Hepatocyte (in vitro differentiated cells): ENCODE data around the gene SLC7A10.

Source experiments
- EZH2 ChIP-seq: fragments of 200-600 bp; sonication (generic); IDR thresholded peaks from 2 replicates; pipeline ENCODE4 v1.6.1; 2016; ENCODE audit warnings: antibody characterized with exemption, mild to moderate bottlenecking, borderline replicate concordance
- EZH2phosphoT487 ChIP-seq: fragments of 200-600 bp; sonication (generic); IDR thresholded peaks from one replicate; pipeline ENCODE4 v1.6.1; 2018; ENCODE audit warnings: antibody characterized with exemption, mild to moderate bottlenecking, low read depth, moderate library complexity; ENCODE audit not compliant: unreplicated experiment, severe bottlenecking
- TF ChIP-seq, protein P1 (sequence below): fragments of 200-600 bp; sonication (generic); IDR thresholded peaks from 2 replicates; pipeline ENCODE4 v1.5.1; 2016; ENCODE audit warnings: antibody characterized with exemption, mild to moderate bottlenecking; ENCODE audit not compliant: poor library complexity

DNA sequence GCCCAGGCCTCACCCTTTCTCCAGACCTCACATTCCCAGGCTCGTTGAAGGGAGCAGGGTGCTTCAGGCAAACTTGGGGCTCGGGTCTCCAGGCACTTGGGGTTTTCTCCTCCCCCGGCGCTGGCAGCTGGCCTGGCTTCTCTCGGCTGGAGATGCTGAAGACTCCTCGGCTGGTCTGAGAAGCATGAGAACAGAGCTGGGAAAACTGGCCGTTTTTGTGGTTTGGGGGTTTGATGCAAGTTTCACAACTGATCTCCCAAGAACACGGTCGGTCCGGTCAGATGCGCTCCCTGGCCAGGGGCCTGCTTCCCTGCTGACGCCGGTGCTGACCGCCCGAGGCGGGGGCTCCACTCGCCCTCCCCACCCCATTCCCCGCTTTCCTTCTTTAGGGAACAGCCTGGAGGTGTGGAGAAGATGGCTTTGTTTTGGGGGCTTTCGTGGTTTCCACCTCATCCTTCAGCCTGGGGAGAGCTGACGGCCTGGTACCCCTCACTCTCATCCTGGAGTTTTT lies 41.4 kb upstream of the SLC7A10 start:
- TF ChIP-seq, protein P1, sequence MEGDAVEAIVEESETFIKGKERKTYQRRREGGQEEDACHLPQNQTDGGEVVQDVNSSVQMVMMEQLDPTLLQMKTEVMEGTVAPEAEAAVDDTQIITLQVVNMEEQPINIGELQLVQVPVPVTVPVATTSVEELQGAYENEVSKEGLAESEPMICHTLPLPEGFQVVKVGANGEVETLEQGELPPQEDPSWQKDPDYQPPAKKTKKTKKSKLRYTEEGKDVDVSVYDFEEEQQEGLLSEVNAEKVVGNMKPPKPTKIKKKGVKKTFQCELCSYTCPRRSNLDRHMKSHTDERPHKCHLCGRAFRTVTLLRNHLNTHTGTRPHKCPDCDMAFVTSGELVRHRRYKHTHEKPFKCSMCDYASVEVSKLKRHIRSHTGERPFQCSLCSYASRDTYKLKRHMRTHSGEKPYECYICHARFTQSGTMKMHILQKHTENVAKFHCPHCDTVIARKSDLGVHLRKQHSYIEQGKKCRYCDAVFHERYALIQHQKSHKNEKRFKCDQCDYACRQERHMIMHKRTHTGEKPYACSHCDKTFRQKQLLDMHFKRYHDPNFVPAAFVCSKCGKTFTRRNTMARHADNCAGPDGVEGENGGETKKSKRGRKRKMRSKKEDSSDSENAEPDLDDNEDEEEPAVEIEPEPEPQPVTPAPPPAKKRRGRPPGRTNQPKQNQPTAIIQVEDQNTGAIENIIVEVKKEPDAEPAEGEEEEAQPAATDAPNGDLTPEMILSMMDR, result no peak
- TF ChIP-seq EZH2 (no peak), EZH2phosphoT487 (no peak)
